ENCODE measurements around the gene RXRA. TPM values are rescaled to one million over a fixed set of nuclear protein-coding genes. Genes with fewer than 3 reads are reported as not detected.

The RXRA gene
- polyA plus RNA-seq, 1 donor from 2014 or later = 2.7 TPM

DNA sequence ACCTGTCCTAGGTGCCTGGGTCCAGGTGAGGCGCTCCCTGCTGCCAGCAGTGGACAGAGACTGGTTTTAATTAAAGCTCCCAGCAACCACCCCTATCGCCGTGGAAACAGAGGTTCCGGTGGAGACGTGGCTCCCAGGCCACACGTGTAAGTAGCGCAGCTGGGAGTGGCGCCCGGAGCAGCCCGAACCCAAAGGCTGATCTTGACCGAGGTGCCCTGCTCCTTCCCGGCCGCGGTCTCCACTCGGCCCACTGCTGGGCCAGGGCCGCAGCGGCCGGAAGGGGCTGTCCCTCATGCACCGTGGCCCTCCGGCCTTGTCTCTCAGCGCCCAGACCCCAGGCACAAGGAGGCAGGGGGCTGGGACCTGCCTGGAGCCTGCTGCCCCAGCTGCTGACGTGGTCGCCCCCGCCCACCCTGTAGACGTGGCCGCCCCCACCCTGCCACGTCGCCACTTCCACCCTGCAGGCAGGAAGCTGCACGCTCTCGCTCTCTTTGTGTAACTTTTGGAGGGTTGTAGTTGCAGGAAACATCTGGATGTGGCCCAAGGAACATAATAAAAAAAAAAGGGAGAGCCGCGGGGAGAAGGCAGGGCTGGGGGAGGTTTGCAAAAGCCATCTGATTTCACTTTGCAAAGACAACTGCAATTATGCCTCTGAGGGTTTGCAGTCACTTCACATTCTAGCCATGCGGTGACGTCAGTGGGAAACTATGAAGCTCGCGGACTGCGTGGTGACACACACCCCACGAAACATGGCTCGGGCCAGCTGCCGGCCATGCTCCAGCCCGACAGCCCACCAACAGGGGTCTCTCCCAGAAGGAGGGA, 129.9 kb downstream of the RXRA start:
- no peak overlapping the region for H3K27ac ChIP-seq (ENCODE audit: low read length)

DNA sequence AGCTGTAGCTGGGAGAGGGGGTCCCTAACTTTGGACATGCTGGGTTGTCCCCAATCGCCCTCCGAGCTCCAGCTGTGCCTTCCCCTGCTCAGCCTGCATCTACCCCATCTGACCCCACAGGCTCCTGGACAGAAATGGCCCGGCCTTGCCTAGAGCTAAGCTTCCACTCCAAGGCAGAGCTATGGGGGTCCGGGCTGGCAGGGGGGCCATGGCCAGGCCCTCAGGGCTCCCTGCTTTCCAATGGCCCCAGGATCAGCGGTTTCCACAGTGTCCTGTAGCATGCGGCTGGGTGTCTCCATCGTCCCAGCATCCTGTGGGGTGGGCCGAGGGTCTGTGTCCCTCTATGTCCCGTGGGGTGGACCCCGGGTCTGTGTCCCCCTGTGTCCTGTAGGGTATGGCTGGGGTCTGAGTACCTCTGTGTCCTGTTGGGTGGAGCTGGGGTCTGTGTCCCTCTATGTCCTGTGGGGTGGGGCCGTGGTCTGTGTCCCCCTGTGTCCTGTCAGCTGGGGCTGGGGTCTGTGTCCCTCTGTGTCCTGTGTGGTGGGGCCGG, 130.6 kb downstream of the RXRA start:
- Histone ChIP-seq H4K20me1 (ENCODE audit: insufficient read depth) (no peaks in the 10 kb centered on the region), H3K9me3 (ENCODE audit: low read length) (no peaks in the 10 kb centered on the region), H2AFZ (ENCODE audit: low read depth, low read length) (no peak overlapping the region), H3K9ac (ENCODE audit: low read length) (no peak overlapping the region), H3K4me2 (ENCODE audit: low read length) (no peak overlapping the region), H3K36me3 (ENCODE audit: insufficient read depth, low read length) (no peaks in the 10 kb centered on the region), H3K9me2 (ENCODE audit: insufficient read depth, low read length) (no peaks in the 10 kb centered on the region), H3K27ac (ENCODE audit: low read length) (no peak overlapping the region), H3K4me3 (ENCODE audit: low read length) (no peak overlapping the region), H3K79me2 (replicated peaks; ENCODE audit: insufficient read depth, low read length) (no peaks in the 10 kb centered on the region), H3F3A (ENCODE audit: insufficient read depth, low read length, poor library complexity, severe bottlenecking) (no peaks in the 10 kb centered on the region), H3K27me3 (ENCODE audit: insufficient read depth, low read depth, low read length) (no peaks in the 10 kb centered on the region)
- TF ChIP-seq, protein P1, sequence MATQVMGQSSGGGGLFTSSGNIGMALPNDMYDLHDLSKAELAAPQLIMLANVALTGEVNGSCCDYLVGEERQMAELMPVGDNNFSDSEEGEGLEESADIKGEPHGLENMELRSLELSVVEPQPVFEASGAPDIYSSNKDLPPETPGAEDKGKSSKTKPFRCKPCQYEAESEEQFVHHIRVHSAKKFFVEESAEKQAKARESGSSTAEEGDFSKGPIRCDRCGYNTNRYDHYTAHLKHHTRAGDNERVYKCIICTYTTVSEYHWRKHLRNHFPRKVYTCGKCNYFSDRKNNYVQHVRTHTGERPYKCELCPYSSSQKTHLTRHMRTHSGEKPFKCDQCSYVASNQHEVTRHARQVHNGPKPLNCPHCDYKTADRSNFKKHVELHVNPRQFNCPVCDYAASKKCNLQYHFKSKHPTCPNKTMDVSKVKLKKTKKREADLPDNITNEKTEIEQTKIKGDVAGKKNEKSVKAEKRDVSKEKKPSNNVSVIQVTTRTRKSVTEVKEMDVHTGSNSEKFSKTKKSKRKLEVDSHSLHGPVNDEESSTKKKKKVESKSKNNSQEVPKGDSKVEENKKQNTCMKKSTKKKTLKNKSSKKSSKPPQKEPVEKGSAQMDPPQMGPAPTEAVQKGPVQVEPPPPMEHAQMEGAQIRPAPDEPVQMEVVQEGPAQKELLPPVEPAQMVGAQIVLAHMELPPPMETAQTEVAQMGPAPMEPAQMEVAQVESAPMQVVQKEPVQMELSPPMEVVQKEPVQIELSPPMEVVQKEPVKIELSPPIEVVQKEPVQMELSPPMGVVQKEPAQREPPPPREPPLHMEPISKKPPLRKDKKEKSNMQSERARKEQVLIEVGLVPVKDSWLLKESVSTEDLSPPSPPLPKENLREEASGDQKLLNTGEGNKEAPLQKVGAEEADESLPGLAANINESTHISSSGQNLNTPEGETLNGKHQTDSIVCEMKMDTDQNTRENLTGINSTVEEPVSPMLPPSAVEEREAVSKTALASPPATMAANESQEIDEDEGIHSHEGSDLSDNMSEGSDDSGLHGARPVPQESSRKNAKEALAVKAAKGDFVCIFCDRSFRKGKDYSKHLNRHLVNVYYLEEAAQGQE (IDR thresholded peaks at IDR 0.05; ENCODE audit: borderline replicate concordance) = no peak
- TF ChIP-seq TAF1 (IDR thresholded peaks at IDR 0.05; ENCODE audit: low read depth) = no peak

More for the DNA sequence above, 129.9 kb downstream of the RXRA start:
- Histone ChIP-seq H3F3A (ENCODE audit: insufficient read depth, low read length, poor library complexity, severe bottlenecking) (no peaks in the 10 kb centered on the region), H3K9me3 (ENCODE audit: low read length) (no peaks in the 10 kb centered on the region), H4K20me1 (ENCODE audit: insufficient read depth) (no peaks in the 10 kb centered on the region), H3K9ac (ENCODE audit: low read length) (no peak overlapping the region), H3K79me2 (replicated peaks; ENCODE audit: insufficient read depth, low read length) (no peaks in the 10 kb centered on the region), H2AFZ (ENCODE audit: low read depth, low read length) (no peak overlapping the region), H3K36me3 (ENCODE audit: insufficient read depth, low read length) (no peaks in the 10 kb centered on the region), H3K9me2 (ENCODE audit: insufficient read depth, low read length) (no peaks in the 10 kb centered on the region), H3K27me3 (ENCODE audit: insufficient read depth, low read depth, low read length) (no peaks in the 10 kb centered on the region), H3K4me3 (ENCODE audit: low read length) (no peak overlapping the region), H3K4me2 (ENCODE audit: low read length) (no peak overlapping the region)
- TF ChIP-seq, protein P2, sequence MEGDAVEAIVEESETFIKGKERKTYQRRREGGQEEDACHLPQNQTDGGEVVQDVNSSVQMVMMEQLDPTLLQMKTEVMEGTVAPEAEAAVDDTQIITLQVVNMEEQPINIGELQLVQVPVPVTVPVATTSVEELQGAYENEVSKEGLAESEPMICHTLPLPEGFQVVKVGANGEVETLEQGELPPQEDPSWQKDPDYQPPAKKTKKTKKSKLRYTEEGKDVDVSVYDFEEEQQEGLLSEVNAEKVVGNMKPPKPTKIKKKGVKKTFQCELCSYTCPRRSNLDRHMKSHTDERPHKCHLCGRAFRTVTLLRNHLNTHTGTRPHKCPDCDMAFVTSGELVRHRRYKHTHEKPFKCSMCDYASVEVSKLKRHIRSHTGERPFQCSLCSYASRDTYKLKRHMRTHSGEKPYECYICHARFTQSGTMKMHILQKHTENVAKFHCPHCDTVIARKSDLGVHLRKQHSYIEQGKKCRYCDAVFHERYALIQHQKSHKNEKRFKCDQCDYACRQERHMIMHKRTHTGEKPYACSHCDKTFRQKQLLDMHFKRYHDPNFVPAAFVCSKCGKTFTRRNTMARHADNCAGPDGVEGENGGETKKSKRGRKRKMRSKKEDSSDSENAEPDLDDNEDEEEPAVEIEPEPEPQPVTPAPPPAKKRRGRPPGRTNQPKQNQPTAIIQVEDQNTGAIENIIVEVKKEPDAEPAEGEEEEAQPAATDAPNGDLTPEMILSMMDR (IDR thresholded peaks at IDR 0.05; ENCODE audit: poor library complexity, severe bottlenecking) = no peak
- TF ChIP-seq SMC3 (conservative IDR thresholded peaks at IDR 0.05; ENCODE audit: poor library complexity) (no peak), RAD21 (conservative IDR thresholded peaks at IDR 0.05) (no peak), EP300 (conservative IDR thresholded peaks at IDR 0.05; ENCODE audit: poor library complexity, severe bottlenecking) (no peak), EZH2 (IDR thresholded peaks at IDR 0.05; ENCODE audit: borderline replicate concordance, insufficient read depth, low read length, poor library complexity, severe bottlenecking) (no peak), MXI1 (conservative IDR thresholded peaks at IDR 0.05; ENCODE audit: poor library complexity, severe bottlenecking) (no peak)
